Measurements from ENCODE around the gene TMEM14A. TPM values are rescaled to one million over a fixed set of nuclear protein-coding genes. Genes with fewer than 3 reads are reported as not detected.
"Not testable (repeated sequence)": the region's sequence is repeated elsewhere in the genome, so short reads cannot be mapped to it uniquely, and the experiment has no call there.

Gene TMEM14A
- total RNA-seq, 1 donor from 2014 or later = 26.3 TPM

DNA sequence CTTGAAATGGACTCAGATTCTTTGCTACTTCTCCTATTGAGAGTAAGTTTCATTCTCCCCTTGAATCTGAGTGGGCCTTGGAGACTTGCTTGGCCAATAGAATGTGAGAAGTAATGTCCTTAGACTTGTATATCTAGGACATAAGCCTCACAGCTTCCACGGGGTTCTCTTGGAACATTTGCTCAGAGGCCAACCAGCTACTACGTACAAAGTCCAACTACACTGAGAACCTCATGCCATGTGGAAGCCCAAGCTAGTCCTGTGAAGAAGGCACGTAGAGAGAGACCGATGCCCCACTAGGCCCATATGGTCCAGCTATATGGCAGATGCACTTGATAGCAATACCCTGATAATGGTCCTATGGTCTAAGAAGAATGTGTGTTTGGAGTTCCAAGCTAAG, 22.9 kb downstream of the TMEM14A start:
- DNase-seq (ENCODE audit: extremely low read depth, low read depth, low spot score) = no peak

DNA sequence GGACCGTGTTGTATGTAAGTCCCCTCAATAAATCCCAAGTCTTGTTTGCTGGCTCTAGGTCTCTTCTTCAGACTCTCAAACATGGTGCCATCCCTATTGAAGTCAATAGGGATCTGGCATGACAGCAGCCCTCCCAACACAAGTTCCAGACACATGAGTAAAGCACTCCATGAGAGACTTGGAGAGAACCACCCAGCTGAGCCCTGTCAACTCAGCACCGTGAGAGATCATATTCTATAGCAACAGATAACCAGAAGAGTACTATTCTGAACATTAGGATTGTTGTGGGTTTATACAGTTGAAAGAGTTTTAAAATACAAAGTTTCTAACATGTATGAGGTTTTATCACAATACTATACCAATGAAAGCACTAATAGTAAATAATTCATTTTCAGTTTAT, 23.5 kb downstream of the TMEM14A start:
- DNase-seq (ENCODE audit: extremely low read depth, low read depth, low spot score) = no peak

DNA sequence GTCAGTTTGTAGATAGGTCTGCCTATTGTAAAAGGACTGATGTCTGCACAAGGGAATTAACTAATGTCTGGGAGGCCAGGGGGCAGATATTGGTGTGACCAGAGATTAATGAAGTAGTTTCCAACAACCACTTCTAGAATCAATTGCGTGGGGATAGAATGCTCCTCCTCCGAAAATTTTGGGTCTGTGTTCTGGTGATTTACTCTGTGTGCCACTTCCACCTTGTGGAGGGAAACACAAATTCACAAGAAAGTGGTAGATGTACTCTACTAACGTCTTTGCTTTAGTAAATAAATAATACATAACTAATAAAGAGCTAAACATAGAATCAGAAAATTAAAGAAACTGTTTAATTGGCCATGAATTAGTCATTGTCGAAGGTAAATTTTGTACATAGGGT, 25.5 kb downstream of the TMEM14A start:
- DNase-seq (ENCODE audit: extremely low read depth, low read depth, low spot score) = no peak

DNA sequence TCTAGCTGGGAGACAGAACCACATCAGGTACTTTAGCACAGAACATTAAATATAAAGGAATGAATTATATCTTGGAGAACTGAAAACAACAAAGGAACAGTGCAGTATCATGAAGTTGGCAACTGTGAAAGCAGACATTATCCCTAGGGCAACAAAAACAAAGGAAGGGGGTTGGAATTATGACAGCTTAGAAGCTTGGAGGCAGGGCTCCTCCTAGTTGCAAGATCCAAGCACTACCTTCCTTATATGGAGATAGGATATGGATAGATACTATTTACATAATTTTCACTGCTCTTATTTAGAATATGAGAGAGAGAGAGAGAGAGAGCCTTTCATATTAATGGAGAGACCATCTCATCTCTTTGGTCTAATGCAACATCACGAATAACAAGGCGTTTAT, 27.0 kb downstream of the TMEM14A start:
- DNase-seq (ENCODE audit: extremely low read depth, low read depth, low spot score) = no peak

DNA sequence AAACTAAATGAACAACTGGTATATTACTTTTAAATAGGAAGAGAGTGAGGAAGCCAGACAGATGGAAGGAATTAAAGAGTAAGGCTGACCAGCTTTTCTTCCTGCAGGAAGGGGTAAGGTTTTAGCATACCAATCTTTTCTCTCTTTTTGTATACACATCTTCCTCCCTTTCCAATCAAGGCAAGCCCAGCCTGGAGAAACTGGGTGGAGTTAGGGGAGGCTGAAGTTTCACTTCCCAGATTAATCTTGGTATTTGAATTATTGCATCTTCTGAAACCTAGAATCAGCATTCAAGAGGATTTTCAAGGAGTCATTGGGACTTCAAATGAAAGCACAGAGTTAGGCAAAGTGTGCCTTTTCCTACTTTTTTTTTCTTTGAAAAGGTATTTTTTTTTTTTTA, 33.1 kb downstream of the TMEM14A start:
- no peak for DNase-seq (ENCODE audit: extremely low read depth, low read depth, low spot score)

DNA sequence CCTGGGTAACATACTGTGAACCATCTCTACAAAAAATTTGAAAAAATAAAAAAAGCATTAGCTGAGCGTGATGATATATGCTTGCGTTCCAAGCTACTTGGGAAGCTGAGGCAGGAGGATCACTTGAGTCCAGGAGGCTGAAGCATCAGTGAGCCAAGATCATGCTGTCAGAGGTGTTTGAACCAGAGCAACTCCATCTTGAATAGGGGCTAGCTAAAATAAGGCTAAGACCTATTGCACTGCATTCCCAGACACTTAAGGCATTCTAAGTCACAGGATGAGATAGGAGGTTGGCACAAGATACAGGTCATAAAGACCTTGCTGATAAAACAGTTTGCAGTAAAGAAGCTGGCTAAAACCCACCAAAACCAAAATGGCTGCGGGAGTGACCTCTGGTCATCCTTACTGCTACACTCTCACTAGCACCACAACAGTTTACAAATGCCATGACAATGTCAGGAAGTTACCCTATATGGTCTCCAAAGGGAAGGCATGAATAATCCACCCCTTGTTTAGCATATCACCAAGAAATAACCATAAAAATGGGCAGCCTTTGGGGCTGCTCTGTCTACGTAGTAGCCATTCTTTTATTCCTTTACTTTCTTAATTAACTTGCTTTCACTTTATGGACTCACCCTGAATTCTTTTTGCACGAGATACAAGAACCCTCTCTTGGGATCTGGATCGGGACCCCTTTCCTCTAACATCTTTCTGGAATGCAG, 34.0 kb downstream of the TMEM14A start:
- not testable (repeated sequence) for DNase-seq (ENCODE audit: extremely low read depth, low read depth, low spot score)

DNA sequence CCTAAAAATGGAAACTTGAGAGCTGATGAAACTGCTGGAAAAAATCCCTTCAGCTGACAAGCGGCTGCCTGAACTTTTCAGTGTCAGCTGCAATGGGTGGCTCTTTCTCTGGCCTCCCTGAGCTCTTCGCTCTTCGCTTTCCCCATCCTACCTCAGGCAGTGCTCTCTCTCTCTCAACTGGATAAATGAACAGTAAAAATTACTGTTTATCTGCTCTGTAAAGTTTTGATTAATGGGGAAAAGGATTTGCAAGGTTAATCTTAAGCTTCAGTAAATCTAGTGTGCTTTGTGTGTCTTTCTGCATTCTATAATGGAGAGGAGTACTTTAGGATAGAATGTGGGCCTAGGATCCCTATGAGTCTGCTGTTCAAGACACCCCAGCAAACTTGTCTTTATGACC, 35.1 kb downstream of the TMEM14A start:
- DNase-seq (ENCODE audit: extremely low read depth, low read depth, low spot score) = no peak

DNA sequence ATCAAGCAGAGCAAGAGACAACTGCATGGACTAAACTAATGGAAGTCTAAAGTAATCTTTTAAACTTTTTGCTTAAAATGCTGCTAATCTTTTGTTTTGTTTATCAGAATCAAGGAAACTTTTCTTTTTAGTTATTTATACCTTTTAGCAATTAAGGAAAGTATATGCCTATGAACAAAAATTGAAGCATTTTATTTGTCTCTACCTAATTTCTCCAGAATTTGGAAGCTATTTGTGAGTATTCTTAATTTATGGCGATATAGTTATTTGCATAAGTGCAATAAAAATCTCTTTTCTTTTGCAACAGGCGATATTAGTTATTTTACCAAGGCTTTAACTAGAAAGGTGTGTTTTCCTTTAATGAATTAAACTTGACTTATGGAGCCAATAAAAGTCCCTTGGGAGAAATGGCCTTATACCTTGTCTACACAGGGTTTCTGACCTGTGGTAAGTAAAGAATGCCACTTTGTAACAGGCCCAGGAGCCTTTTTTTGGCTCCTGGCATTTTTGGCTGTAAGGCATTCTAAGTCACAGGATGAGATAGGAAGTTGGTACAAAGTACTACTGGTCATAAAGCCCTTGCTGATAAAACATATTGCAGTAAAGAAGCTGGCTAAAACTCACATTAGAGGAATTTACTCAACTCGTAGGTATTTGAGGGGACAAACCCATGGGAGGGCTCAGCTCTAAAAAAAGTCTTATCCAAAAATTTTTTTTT, 37.2 kb downstream of the TMEM14A start:
- no peak for DNase-seq (ENCODE audit: extremely low read depth, low read depth, low spot score)

DNA sequence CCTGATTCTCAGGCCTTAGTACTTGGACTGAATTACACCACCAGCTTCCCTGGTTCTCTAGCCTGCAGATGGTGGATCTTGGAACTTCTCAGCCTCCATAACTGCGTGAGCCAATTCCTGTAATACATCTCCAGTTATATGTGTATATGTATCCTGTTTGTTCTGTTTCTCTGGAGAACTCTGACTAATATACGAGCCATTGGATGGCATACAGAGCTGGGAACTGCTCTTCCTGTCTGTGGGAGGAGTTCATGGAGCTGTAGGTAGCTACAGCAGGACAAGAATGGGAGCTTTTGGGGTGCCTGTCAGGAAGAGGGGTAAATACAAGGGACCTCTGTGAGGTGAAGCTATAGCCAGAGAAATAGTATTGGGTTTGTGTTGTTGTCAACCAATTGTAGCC, 41.2 kb downstream of the TMEM14A start:
- DNase-seq (ENCODE audit: extremely low read depth, low read depth, low spot score) = no peak

DNA sequence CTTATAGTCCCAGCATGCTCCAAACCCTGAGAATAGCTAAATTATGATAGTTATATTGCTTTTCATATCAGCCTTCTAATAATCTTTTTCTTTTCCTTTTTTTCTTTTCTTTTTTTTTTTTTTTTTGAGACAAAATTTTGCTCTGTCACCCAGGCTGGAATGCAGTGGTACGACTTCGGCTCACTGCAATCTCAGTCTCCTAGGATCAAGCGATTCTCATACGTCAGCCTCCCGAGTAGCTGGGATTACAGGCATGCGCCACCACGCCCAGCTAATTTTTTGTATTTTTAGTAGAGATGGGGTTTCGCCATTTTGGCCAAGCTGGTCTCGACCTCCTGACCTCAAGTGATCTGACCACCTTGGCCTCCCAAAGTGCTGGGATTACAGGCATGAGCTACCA, 43.8 kb downstream of the TMEM14A start:
- DNase-seq (ENCODE audit: extremely low read depth, low read depth, low spot score) = not testable (repeated sequence)

DNA sequence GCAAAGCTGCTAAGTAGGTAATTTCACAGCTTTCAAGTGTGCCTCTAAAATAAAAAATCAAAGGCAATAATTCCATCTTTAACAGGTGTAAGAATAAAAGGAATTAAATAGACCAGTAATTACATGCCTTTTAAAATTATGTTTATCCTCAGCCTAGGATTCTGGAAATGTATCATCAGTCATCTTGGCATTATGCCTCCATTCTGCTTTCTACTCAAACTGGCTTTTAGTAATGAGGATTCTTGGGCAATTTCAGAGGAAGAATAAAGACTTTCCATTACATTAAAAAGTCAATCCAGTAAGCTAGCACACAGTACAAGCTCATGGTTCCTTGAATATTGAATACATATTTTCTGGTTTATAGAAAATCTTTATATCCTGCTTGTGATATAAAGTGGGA, 47.6 kb downstream of the TMEM14A start:
- no peak for DNase-seq (ENCODE audit: extremely low read depth, low read depth, low spot score)

DNA sequence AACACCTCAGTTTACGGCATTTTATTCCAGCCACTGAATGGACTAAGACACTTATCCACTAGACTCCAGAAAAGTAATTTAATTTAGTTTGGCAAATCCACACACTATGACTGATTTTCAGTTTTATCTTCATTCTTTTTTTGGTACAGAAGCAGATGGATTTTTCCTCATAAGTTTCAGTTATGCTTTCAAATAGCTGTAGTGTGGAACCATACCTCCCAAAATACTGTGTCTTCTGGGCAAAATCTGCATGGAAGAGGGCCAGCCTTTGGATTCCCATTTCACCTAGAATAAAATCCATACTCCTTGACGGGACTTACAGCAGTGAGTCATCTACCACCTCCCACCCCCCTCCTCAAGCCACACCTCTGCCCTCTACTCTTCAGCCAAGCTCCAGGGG, 49.4 kb downstream of the TMEM14A start:
- DNase-seq (ENCODE audit: extremely low read depth, low read depth, low spot score) = no peak

DNA sequence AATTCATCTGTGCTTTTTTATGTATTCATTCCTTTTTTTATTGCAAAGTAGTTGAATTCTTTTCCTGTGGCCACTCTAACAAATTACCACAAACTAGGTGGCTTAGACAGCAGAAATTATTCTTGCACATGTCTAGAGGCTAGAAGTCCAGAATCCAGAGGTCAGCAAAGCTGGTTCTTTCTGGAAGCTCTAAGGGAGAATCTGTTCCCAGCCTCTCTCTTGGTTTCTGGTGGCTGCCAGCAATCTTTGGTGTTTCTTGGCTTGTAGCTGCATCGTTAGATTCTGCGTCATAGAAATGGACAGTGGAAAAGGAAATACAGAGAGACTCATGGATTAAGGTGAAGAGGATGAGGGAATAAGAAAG, 53.1 kb downstream of the TMEM14A start:
- no peak for DNase-seq (ENCODE audit: extremely low read depth, low read depth, low spot score)

DNA sequence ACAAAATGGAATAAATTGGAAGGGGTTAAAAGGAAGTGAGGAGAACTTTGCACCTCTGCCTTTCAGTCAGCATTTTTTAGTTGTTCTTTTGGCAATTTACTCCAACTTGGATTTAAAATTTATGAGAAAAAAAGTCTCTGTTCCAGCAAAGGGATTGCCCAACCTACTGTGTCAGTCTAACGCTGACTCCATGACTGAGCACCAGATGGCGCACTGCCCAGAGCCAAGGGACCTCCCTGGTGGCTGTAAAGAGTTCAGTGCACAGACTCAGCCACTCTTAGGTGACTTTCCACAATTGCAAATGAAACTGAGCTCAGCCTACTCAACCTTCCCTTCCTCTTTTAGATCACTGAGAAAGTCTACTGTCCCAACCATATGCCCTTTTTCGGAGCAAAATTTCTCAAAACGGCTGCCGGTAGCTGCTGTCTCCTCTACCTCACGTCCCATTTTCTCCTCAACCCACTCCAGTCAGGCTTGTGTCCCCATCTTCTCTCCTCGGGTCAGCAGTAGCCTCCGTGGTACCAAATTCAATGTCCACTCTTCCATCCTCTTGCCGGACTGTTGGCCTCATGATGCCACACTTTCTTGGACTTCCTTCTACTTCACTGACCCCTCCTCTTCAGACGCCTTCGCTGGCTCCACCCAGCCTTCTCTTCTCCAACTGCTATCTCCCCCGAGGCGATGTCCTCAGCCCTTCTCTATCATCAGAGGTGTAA, 53.7 kb downstream of the TMEM14A start:
- DNase-seq (ENCODE audit: extremely low read depth, low read depth, low spot score) = peak; percentile 7

DNA sequence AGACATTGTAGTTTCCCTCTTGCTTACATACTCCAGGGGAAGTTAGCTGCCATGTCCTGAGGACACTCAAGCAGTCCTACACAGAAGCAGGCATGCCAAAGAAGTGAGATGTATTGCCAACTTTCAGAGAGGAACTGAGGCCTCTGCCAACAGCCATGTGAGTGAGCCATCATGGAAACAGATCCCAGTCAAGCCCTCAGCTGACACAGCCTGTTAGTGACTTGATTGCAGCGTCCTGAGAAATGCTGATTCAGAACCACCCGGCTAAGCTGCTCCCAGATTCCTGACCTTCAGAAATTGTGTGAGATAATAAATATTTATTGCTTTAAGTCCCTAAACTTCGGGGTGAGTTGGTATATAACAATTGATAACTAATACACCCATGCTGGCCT, 54.2 kb downstream of the TMEM14A start:
- no peak for DNase-seq (ENCODE audit: extremely low read depth, low read depth, low spot score)

DNA sequence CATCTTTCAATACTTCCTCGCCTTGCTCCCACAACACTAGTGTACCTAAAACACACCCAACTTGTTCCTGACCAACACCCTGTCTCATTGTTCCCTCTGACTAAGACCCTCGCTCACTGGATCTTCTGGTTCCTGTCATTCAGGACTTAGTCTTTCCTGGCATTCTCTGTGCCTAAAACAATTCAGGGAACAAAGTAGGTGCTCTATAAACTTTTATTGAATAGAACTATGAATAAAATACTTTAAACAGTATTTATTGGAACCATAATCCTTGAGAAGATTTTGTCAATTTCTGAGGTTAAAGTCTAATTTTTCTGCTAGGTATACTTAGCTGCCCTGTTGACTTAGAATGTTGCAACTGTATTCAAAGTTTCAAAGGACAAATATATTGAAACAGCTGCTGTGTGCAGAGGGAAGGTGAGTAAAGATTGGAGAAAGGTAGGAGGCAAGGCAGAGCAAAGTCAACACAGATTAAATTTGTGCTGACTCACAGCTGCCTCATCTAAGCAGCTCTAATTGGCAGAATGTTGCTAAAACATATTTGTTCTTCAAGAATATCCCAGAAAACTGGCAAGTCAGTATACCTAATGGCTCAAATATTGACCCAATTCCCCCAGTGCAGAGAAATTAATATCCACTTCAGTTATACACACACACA, 54.8 kb downstream of the TMEM14A start:
- DNase-seq (ENCODE audit: extremely low read depth, low read depth, low spot score) = no peak

DNA sequence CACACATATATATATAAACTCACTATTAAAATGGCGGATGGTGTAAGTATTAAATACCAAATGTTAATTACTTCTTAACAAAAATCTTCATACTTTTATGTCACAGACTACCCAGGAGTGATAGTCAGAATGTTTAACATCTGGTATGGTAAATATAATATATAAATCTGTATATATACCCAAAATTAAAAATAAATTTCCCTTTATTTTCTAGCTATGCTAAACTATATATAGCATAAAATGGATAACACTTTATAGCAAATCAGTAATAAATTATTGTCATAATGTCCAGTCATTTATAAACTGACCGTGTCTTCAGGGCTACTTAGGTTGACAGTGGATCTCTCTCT, 55.3 kb downstream of the TMEM14A start:
- DNase-seq (ENCODE audit: extremely low read depth, low read depth, low spot score) = no peak

DNA sequence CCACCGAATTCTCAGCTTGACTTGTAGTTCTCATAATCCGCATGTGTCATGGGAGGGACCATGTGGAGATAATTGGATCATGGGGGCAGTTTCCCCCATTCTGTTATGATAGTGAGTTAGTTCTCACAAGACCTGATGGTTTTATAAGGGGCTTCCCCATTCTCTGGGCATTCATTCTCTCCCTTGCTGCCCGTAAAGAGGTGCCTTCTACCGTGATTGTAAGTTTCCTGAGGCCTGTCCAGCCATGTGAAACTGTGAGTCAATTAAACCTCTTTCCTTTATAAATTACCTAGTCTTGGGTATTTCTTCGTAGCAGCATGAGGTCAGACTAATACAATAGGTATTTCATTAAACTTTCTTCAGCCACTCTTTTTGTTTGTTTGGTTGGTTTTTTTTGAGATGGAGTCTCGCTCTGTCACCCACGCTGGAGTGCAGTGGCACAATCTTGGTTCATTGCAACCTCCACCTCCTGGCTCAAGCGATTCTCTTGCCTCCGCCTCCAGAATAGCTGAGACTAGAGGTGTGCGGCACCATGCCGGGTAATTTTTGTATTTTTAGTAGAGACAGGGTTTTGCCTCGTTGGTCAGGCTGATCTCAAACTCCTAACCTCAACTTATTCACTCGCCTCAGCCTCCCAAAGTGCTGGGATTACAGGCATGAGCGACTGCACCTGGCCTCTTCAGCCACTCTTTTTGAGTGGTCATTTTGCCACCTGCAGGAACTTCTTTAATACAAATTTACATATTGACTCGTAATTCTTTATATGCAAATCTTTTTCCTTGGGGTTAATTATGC, 56.0 kb downstream of the TMEM14A start:
- DNase-seq (ENCODE audit: extremely low read depth, low read depth, low spot score) = no peak

DNA sequence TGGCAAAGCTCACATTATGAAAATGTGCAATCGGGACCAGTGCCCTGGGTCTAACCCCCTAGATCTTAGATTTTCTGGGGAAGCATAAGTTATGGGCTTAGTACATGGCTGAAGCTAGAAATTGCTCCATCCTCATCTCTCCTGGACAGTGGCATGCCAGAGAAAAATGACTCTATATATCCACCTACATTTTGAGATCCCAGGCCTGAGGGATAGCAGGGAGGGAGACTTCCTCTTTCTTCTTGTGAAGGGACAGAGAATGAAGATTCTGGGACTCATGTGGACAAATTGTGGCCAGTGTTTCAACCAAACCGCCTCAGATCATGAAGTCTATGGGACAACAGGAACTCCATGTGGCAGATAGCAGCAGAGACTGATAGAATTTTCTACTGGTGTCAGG, 57.0 kb downstream of the TMEM14A start:
- DNase-seq (ENCODE audit: extremely low read depth, low read depth, low spot score) = no peak

DNA sequence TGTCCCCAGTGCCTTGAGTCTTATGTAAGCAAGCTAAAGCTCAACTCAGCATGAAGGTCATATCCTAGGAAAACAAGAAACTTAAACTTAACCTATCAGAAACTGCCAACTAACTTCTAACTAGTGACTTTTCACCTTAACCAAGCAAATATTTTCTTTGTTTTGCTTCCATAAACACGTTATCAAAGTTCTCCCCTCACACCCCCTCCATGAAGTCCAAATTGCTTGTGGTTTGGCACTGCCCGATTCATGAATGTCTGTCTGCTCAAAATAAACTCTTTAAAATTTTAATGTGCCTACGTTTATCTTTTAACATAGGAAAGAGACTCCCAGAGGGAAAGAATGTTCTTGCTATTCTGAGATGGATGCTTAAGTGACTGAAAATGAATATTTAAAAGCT, 57.5 kb downstream of the TMEM14A start:
- no peak for DNase-seq (ENCODE audit: extremely low read depth, low read depth, low spot score)

DNA sequence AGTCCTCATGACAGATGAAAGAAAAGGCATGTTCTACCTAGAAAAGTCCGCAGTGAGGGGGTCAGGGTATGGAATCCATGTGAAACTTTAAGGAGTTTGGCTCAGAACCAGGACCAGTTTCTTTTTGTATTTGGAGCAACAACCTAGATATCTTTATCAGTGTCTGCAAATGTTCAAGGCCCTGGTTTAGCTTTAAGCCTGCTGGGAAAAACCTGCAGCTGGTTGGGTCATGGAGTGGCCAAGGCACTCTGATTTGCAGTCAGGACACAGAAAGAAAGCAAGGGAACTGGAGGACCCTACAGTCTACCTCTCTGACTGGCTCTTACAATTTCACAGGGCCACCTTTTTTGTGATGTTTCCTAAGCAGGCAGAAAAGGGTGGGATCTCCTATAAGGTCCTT, 58.7 kb downstream of the TMEM14A start:
- DNase-seq (ENCODE audit: extremely low read depth, low read depth, low spot score) = no peak
